Measurements from ENCODE around the gene MAST3. TPM values are rescaled to one million over a fixed set of nuclear protein-coding genes. Genes with fewer than 3 reads are reported as not detected.

Gene MAST3
- polyA plus RNA-seq, 1 experiment: 2.8 TPM

GRCh38 chr19:18144361-18144760 lies 46.8 kb downstream of the MAST3 start:
- H3K27me3 ChIP-seq (ENCODE audit: control insufficient read depth, insufficient read depth, low read length): no peaks in the 10 kb centered on the region
- ChIA-PET POLR2A (no interaction called here), CTCF (no interaction called here)
- H3K4me3 ChIP-seq (ENCODE audit: low read depth, low read length): no peak overlapping the region
- H3K36me3 ChIP-seq (ENCODE audit: control insufficient read depth, insufficient read depth, low read length): peaks cover 28% of the 10 kb centered on the region
- TF ChIP-seq CTCF (IDR thresholded peaks at IDR 0.05; ENCODE audit: insufficient read depth, low read depth, low read length): no peak
- DNase-seq (ENCODE audit: low read depth): no peak

- H3K27me3 ChIP-seq (ENCODE audit: control insufficient read depth, insufficient read depth, low read length): no peaks in the 10 kb centered on the region
- TF ChIP-seq CTCF (IDR thresholded peaks at IDR 0.05; ENCODE audit: insufficient read depth, low read depth, low read length): no peak
- no peak for DNase-seq (ENCODE audit: low read depth)
- POLR2A ChIA-PET: no interaction called here
- H3K36me3 ChIP-seq (ENCODE audit: control insufficient read depth, insufficient read depth, low read length): peaks cover 28% of the 10 kb centered on the region
- H3K4me3 ChIP-seq (ENCODE audit: low read depth, low read length): no peak overlapping the region
- CTCF ChIA-PET: no interaction called here
Observed at GRCh38 chr19:18144906-18145305, 47.3 kb downstream of the MAST3 start.

GRCh38 chr19:18145391-18145999 lies 47.9 kb downstream of the MAST3 start:
- ChIA-PET POLR2A (no interaction called here), CTCF (interaction anchor here (0.7 kb wide), 1 partner anchor 107 kb away, joined by 3 read pairs; no protein-coding TSS in a partner anchor)
- no peak for DNase-seq (ENCODE audit: low read depth)
- no peak overlapping the region for H3K4me3 ChIP-seq (ENCODE audit: low read depth, low read length)
- H3K27me3 ChIP-seq (ENCODE audit: control insufficient read depth, insufficient read depth, low read length): no peaks in the 10 kb centered on the region
- H3K36me3 ChIP-seq (ENCODE audit: control insufficient read depth, insufficient read depth, low read length): peaks cover 28% of the 10 kb centered on the region
- no peak for TF ChIP-seq CTCF (IDR thresholded peaks at IDR 0.05; ENCODE audit: insufficient read depth, low read depth, low read length)

DNA sequence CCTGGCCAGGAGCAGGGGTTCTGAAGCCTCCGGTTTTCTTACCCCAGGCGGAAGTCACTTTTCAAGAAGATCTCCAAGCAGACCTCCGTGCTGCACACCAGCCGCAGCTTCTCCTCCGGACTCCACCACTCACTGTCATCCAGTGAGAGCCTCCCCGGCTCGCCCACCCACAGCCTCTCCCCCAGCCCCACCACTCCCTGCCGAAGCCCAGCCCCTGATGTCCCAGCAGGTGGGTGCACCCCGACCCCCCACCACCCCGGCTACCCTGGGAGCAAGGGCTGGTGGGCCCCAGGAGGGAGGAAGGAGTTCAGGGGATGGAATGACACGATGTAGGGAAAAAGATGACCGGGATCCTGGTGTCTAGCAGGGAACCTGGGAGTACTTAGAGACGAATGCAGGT lies 49.8 kb downstream of the MAST3 start:
- CTCF ChIA-PET: no interaction called here
- no peak for DNase-seq (ENCODE audit: low read depth)
- TF ChIP-seq CTCF (IDR thresholded peaks at IDR 0.05; ENCODE audit: insufficient read depth, low read depth, low read length): no peak
- peaks cover 26% of the 10 kb centered on the region for H3K36me3 ChIP-seq (ENCODE audit: control insufficient read depth, insufficient read depth, low read length)
- no peaks in the 10 kb centered on the region for H3K27me3 ChIP-seq (ENCODE audit: control insufficient read depth, insufficient read depth, low read length)
- H3K4me3 ChIP-seq (ENCODE audit: low read depth, low read length): no peak overlapping the region
- POLR2A ChIA-PET: no interaction called here

- ChIA-PET POLR2A (no interaction called here), CTCF (interaction anchor here (1.2 kb wide), 1 partner anchor 12 kb away, joined by 4 read pairs; no protein-coding TSS in a partner anchor)
- TF ChIP-seq CTCF (IDR thresholded peaks at IDR 0.05; ENCODE audit: insufficient read depth, low read depth, low read length): no peak
- Histone ChIP-seq H3K36me3 (ENCODE audit: control insufficient read depth, insufficient read depth, low read length) (peaks cover 19% of the 10 kb centered on the region), H3K27me3 (ENCODE audit: control insufficient read depth, insufficient read depth, low read length) (no peaks in the 10 kb centered on the region), H3K4me3 (ENCODE audit: low read depth, low read length) (no peak overlapping the region)
- no peak for DNase-seq (ENCODE audit: low read depth)
Observed at GRCh38 chr19:18149596-18149975, 52.0 kb downstream of the MAST3 start.
